Mesendoderm (in vitro differentiated cells): Measurements from ENCODE around the gene ACO2.

ENCODE experiments used
- DNase-seq: peaks from one replicate; pipeline ENCODE4 v3.0.0; 2013
- H2AK5ac ChIP-seq: 2 replicates; pipeline ENCODE4 v1.6.1; 2013; ENCODE audit warnings: low read length, inconsistent platforms
- H2BK120ac ChIP-seq: 2 replicates; pipeline ENCODE4 v1.6.1; 2013; ENCODE audit warnings: low read depth, mild to moderate bottlenecking, low read length, moderate library complexity, mixed read lengths
- H2BK15ac ChIP-seq: replicated peaks from 2 replicates; pipeline ENCODE4 v1.6.1; 2013; ENCODE audit warnings: low read depth, mild to moderate bottlenecking, moderate library complexity
- H2BK5ac ChIP-seq: 2 replicates; pipeline ENCODE4 v1.6.1; 2013; ENCODE audit warnings: low read length, inconsistent platforms
- H3K18ac ChIP-seq: 2 replicates; pipeline ENCODE4 v1.6.1; 2013; ENCODE audit warnings: mild to moderate bottlenecking, low read length, mixed read lengths
- H3K23ac ChIP-seq: one replicate; pipeline ENCODE4 v1.6.1; 2013; ENCODE audit warnings: low read length
- H3K27ac ChIP-seq: 2 replicates; pipeline ENCODE4 v1.5.1; 2013; ENCODE audit warnings: low read depth, mild to moderate bottlenecking, inconsistent platforms, low read length, moderate library complexity
- H3K27me3 ChIP-seq: 2 replicates; pipeline ENCODE4 v1.6.1; 2013; ENCODE audit warnings: low read length, control low read depth, mild to moderate bottlenecking, inconsistent platforms; ENCODE audit not compliant: insufficient read depth, poor library complexity
- H3K36me3 ChIP-seq: 2 replicates; pipeline ENCODE4 v1.6.1; 2013; ENCODE audit warnings: low read length, inconsistent platforms; ENCODE audit not compliant: control insufficient read depth, insufficient read depth
- H3K4ac ChIP-seq: one replicate; pipeline ENCODE4 v1.6.1; 2013; ENCODE audit warnings: low read depth, mild to moderate bottlenecking, low read length, moderate library complexity
- H3K4me1 ChIP-seq: 2 replicates; pipeline ENCODE4 v1.6.1; 2013; ENCODE audit warnings: low read depth, low read length, inconsistent platforms; ENCODE audit not compliant: control insufficient read depth
- H3K4me2 ChIP-seq: 2 replicates; pipeline ENCODE4 v1.6.1; 2013; ENCODE audit warnings: low read length
- H3K4me3 ChIP-seq: 2 replicates; pipeline ENCODE4 v1.5.1; 2013; ENCODE audit warnings: mild to moderate bottlenecking, low read length
- H3K56ac ChIP-seq: one replicate; pipeline ENCODE4 v1.6.1; 2013; ENCODE audit warnings: low read length
- H3K79me1 ChIP-seq: 2 replicates; pipeline ENCODE4 v1.6.1; 2013; ENCODE audit warnings: low read length, inconsistent platforms
- H3K79me2 ChIP-seq: 2 replicates; pipeline ENCODE4 v1.6.1; 2013; ENCODE audit warnings: mild to moderate bottlenecking, low read length; ENCODE audit not compliant: control insufficient read depth, insufficient read depth
- H3K9ac ChIP-seq: 2 replicates; pipeline ENCODE4 v1.6.1; 2013; ENCODE audit warnings: low read length, inconsistent platforms
- H4K5ac ChIP-seq: one replicate; pipeline ENCODE4 v1.6.1; 2013; ENCODE audit warnings: low read length
- H4K8ac ChIP-seq: one replicate; pipeline ENCODE4 v1.6.1; 2013; ENCODE audit warnings: low read depth, mild to moderate bottlenecking, control low read depth, low read length, moderate library complexity
- WGBS: extraction: QIAGEN DNeasy Blood & Tissue Kit; methylation state at CpG from one replicate; pipeline ENCODE4 v1.1.7; 2013; ENCODE audit warnings: low lambda C conversion rate, missing lambda C conversion rate; ENCODE audit not compliant: insufficient coverage; ENCODE audit errors: extremely low coverage; 5-methylcytosine and 5-hydroxymethylcytosine counted together

ACO2 gene

DNA sequence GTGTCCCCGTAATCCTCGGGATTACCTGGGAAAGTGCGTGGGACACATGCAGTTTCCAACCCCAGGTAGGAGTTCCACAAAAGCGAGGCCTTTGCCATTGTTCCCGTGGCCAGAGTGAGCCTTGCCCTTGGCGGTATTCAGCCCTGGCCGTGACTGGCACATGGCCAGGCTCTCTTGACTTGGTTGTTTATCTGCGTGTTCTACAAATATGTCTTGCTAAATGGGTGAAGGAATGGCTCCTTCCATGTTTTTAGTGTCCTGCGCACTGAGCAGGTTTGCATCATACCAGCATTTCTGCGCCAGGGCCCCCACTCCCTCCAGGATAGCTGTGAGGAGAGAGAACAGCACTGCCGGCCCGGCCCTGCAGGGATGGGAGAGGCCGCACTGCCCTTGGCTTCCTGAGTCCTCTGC, 55.3 kb downstream of the ACO2 start:
- Histone ChIP-seq H3K27me3 (no peaks in the 10 kb centered on the region), H2AK5ac (no peak overlapping the region), H2BK5ac (no peak overlapping the region), H3K4me2 (no peak overlapping the region), H3K36me3 (peaks cover 8% of the 10 kb centered on the region), H3K9ac (no peak overlapping the region), H4K5ac (no peak overlapping the region), H3K27ac (no peak overlapping the region), H3K4ac (no peak overlapping the region), H3K4me1 (no peaks in the 10 kb centered on the region), H4K8ac (no peak overlapping the region), H3K56ac (no peak overlapping the region), H2BK15ac (no peak overlapping the region), H3K79me1 (no peaks in the 10 kb centered on the region), H3K23ac (no peak overlapping the region), H3K4me3 (no peak overlapping the region), H2BK120ac (no peak overlapping the region), H3K79me2 (no peaks in the 10 kb centered on the region), H3K18ac (no peak overlapping the region)
- WGBS = no CpG with 5 or more reads among the region's 13 CpGs
- DNase-seq = no peak

DNA sequence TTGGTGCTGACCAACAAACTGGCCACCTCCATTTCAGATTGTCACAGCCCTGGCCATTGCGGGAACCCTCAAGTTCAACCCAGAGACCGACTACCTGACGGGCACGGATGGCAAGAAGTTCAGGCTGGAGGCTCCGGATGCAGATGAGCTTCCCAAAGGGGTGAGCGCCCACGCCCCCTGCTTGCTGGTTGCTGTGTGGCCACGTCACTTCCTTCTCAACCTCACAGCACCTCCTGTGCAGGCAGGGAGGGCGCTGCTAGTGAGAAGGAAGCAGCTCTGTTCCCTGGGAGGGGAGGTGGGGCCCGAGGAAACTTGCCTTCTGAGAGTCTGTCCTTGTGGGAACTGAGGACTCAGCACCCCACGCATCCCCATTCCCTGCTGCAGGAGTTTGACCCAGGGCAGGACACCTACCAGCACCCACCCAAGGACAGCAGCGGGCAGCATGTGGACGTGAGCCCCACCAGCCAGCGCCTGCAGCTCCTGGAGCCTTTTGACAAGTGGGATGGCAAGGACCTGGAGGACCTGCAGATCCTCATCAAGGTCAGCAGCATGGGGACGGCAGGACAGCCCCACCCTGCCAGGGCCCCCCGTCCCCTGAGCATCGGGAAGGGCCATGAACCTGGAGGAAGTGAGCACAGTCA, 56.0 kb downstream of the ACO2 start:
- Histone ChIP-seq H2BK120ac (no peak overlapping the region), H3K4me3 (no peak overlapping the region), H2AK5ac (no peak overlapping the region), H3K56ac (no peak overlapping the region), H3K23ac (no peak overlapping the region), H3K18ac (no peak overlapping the region), H3K4ac (no peak overlapping the region), H3K27ac (no peak overlapping the region), H2BK5ac (no peak overlapping the region), H3K9ac (no peak overlapping the region), H3K79me1 (no peaks in the 10 kb centered on the region), H3K79me2 (no peaks in the 10 kb centered on the region), H3K36me3 (peaks cover 8% of the 10 kb centered on the region), H2BK15ac (no peak overlapping the region), H3K4me1 (no peaks in the 10 kb centered on the region), H3K4me2 (no peak overlapping the region), H3K27me3 (no peaks in the 10 kb centered on the region), H4K5ac (no peak overlapping the region), H4K8ac (no peak overlapping the region)
- no CpG with 5 or more reads among the region's 17 CpGs for WGBS
- DNase-seq = peak; percentile 47

DNA sequence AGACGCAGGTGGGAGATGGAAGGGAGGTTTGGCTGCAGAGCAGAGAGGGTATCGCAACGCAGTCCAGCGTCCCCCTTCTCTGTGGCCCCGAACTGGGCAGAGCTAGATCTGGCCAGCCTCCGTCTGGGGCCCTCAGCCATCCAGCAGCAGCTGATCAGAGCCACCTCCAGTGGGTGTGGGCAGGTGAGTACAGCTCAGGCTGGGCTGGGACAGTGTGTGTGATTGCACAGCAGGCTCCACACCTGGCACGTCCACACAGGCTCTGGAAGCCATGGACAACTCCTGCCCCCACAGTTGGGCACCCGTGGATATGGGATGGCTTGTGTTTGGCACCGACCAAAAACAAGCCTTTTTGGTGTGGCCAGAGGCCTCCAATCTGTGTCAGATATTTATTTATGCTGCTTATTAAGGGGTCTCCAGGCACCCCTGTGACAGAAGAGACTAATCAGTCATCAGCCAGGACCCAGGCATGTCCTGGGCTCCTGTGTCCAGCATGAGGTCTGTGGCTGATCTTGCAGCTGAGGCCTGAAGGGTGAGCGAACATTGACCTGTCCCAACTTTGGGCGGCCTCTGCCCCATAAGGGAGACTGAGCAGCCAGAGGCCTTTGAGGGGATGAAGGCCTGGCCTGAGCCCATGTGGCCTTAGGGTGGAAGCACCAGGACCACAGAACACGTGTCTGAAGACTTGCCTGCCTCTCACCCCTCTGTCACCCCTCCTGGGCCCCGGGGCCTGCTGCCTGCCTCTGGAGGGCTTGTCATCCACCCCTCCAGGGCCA, 56.7 kb downstream of the ACO2 start:
- H3K36me3 ChIP-seq = peaks cover 8% of the 10 kb centered on the region

DNA sequence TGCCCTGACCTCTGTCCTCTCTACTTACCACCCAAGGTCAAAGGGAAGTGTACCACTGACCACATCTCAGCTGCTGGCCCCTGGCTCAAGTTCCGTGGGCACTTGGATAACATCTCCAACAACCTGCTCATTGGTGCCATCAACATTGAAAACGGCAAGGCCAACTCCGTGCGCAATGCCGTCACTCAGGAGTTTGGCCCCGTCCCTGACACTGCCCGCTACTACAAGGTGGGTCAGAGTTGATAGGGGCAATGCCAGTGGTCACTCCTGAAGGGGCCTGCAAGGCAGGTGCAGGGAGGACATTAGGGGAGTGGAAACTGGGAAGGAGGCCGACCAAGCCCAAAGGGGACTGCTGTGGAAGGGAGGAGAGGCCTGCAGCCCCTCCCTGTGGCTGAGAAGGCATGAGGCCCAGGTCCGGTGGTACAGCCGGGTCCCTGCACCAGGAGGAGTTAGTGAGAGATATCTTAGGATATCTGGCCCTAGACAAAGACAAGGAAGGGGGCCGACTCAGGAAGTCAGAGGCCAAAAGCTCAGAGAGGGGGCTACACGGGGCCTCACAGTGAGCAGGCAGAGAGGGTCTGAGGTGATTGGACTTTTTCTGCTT, 57.4 kb downstream of the ACO2 start:
- no peak overlapping the region for H2BK120ac ChIP-seq
- H4K8ac ChIP-seq = no peak overlapping the region
- H3K18ac ChIP-seq = no peak overlapping the region
- no peak overlapping the region for H3K9ac ChIP-seq
- H3K4me3 ChIP-seq = no peak overlapping the region
- no peaks in the 10 kb centered on the region for H3K27me3 ChIP-seq
- no peak overlapping the region for H3K27ac ChIP-seq
- no peak overlapping the region for H3K23ac ChIP-seq
- WGBS = no CpG with 5 or more reads among the region's 12 CpGs
- no peaks in the 10 kb centered on the region for H3K79me2 ChIP-seq
- H3K56ac ChIP-seq = no peak overlapping the region
- H3K4me2 ChIP-seq = no peak overlapping the region
- no peak overlapping the region for H2BK15ac ChIP-seq
- H3K79me1 ChIP-seq = no peaks in the 10 kb centered on the region
- peaks cover 8% of the 10 kb centered on the region for H3K36me3 ChIP-seq
- H4K5ac ChIP-seq = no peak overlapping the region
- no peak overlapping the region for H2BK5ac ChIP-seq
- H2AK5ac ChIP-seq = no peak overlapping the region
- no peaks in the 10 kb centered on the region for H3K4me1 ChIP-seq
- DNase-seq = no peak
- H3K4ac ChIP-seq = no peak overlapping the region

More for the DNA sequence above, 56.7 kb downstream of the ACO2 start:
- Histone ChIP-seq H3K27ac (no peak overlapping the region), H2BK15ac (no peak overlapping the region), H3K79me2 (no peaks in the 10 kb centered on the region), H3K4me2 (no peak overlapping the region), H3K4ac (no peak overlapping the region), H4K8ac (no peak overlapping the region), H3K9ac (no peak overlapping the region), H2BK5ac (no peak overlapping the region), H3K56ac (no peak overlapping the region), H4K5ac (no peak overlapping the region), H3K4me1 (no peaks in the 10 kb centered on the region), H3K4me3 (no peak overlapping the region), H3K27me3 (no peaks in the 10 kb centered on the region), H3K18ac (no peak overlapping the region), H2BK120ac (no peak overlapping the region), H3K23ac (no peak overlapping the region), H2AK5ac (no peak overlapping the region), H3K79me1 (no peaks in the 10 kb centered on the region)
- DNase-seq = no peak
- WGBS = no CpG with 5 or more reads among the region's 13 CpGs

DNA sequence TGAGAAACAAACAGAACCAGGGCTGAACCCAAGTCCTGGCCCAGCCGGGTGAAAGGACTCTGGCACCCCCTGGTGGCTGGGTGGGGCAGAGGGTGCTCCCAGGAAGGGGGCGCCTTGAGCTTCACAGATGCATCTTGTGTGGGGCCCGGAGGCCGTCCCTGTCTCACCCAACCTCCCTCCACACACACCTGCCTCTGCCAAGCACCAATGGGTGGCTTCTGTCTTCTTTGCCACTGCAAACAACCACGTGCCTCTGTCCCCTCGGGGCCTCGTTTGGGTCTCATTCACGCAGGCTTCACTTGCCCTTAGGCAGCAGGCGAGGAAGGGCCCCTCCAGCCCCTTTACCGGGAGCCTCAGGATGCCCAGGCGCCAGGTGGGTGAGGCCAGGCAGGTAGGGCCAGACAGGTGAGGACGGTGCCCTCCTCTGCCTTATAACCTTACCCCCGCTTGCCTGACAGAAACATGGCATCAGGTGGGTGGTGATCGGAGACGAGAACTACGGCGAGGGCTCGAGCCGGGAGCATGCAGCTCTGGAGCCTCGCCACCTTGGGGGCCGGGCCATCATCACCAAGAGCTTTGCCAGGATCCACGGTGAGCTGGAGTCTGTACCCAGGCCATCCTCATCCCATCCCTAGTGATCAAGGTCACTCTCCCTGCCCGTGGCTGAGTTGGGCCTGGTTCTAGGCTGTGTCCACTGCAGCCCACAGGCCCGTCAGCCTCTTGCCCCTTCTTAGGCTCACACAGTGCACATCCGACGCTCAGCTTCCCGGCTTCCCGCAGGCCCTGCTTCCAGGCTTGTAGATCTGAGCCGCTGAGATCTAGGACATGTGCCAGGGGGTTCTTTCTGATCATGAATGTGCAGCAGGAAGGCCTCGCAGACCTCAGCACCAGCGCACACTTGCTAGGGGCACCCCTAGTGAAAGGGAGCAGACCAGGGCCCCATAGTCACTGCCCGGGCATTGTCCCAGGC, 58.2 kb downstream of the ACO2 start:
- Histone ChIP-seq H3K23ac (no peak overlapping the region), H3K4me2 (no peak overlapping the region), H3K79me2 (no peaks in the 10 kb centered on the region), H3K4me1 (no peaks in the 10 kb centered on the region), H2BK5ac (no peak overlapping the region), H2BK15ac (no peak overlapping the region), H3K4ac (no peak overlapping the region), H3K79me1 (no peaks in the 10 kb centered on the region), H3K27me3 (no peaks in the 10 kb centered on the region), H3K18ac (no peak overlapping the region), H3K9ac (no peak overlapping the region), H2AK5ac (no peak overlapping the region), H3K56ac (no peak overlapping the region), H3K36me3 (peaks cover 11% of the 10 kb centered on the region), H4K8ac (no peak overlapping the region), H3K4me3 (no peak overlapping the region), H3K27ac (no peak overlapping the region), H2BK120ac (no peak overlapping the region), H4K5ac (no peak overlapping the region)
- peak; percentile 38 for DNase-seq
- no CpG with 5 or more reads among the region's 32 CpGs for WGBS
